C4-2B (cell line): ENCODE data around the gene TMPRSS2.

Source experiments
- H3K27ac ChIP-seq: fragments of 450-650 bp; 2 replicates; pipeline ENCODE4 v1.5.1; 2017
- CTCF ChIP-seq: fragments of 450-650 bp; conservative IDR thresholded peaks from 2 replicates; pipeline ENCODE4 v1.5.1; 2017; ENCODE audit warnings: mild to moderate bottlenecking
- ZFX ChIP-seq: fragments of 450-650 bp; IDR thresholded peaks from 2 replicates; pipeline ENCODE4 v1.6.1; 2017

The TMPRSS2 gene

DNA sequence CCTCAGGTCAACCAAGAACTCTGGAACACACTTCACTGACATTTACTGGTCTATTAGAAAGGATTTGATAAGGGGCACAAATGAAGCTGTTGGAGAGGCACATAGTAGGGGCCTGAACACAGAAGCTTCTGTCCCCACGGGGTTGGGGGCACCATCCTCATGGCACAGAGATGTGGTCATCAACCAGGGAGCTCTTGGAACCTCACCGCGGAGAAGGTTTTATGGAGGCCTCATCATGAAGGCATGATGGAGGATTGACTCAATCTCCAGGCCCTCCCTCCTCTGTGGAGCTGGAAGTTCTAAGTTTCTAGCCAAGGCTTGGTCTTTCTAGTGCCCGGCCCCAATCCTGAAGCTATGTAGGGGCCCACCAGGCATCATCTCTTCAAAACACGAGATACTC lies 58.3 kb downstream of the TMPRSS2 start:
- TF ChIP-seq ZFX (no peak), CTCF (no peak)
- H3K27ac ChIP-seq, result no peak overlapping the region

DNA sequence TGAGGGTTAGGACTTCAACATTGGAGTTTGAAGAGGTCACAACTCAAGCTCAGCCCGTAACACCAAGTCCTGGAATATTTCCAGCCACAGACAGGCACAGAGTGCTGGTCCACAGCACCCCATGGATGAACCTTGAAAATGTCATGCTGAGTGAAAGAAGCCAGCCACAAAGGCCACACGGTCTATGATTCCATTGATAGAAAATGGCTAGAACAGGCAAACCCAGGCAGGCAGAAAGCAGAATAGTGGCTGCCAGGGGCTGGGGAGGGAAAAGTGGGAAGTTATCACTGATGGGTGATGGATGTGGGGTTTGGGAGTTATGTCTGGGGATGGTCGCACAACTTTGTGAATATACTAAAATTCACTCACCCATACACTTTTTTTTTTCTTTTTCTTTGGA lies 60.6 kb downstream of the TMPRSS2 start:
- no peak for TF ChIP-seq ZFX
- H3K27ac ChIP-seq, result no peak overlapping the region

DNA sequence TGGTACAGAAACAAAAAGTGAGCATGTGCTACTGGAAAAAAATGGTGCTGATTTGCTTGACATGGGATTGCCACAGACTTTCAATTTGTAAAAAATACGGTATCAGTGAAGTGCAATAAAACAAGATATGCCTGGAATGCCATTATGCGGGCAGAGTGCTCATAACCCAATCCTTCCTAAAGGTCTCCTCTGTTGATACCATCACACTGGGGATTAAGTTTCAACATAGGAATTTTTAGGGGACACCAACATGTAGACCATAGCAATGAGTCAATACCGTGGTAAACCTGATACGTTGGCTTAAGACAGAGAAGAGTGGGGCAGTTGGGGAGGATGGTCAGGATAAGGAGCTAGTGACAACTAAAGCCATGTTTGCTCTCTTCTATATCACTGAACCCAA lies 61.4 kb downstream of the TMPRSS2 start:
- no peak for TF ChIP-seq CTCF
- no peak for TF ChIP-seq ZFX

GRCh38 chr21:41445465-41445862 lies 62.5 kb downstream of the TMPRSS2 start:
- TF ChIP-seq CTCF (no peak), ZFX (no peak)
- H3K27ac ChIP-seq, result no peak overlapping the region

More for the DNA sequence above, 61.4 kb downstream of the TMPRSS2 start:
- H3K27ac ChIP-seq, result no peak overlapping the region

- no peak for TF ChIP-seq CTCF
- TF ChIP-seq ZFX, result no peak
- H3K27ac ChIP-seq, result no peak overlapping the region
These were observed 63.1 kb downstream of the TMPRSS2 start for GRCh38 chr21:41444703-41445464.

DNA sequence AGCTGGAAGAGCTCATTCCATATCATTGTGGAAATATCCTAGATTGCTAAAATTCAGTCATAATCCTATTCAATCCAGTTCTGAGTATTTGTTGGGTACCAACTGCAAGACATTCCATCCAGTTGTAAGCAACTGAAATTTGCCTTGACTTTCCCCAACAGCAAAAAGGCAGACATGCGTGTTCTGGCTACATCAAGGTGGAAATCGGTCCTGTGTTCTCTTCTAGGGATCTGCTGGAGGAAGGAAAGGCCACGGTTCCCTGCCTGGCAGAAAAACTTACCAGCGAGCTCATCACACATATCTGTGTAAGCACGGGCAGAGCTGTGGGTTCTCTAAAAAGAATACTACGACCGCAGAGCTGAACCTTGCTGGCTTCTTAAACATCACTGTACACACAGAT lies 64.4 kb downstream of the TMPRSS2 start:
- H3K27ac ChIP-seq, result no peak overlapping the region
- TF ChIP-seq ZFX (no peak), CTCF (no peak)

- TF ChIP-seq ZFX, result no peak
- no peak for TF ChIP-seq CTCF
- no peak overlapping the region for H3K27ac ChIP-seq
These were observed 65.3 kb downstream of the TMPRSS2 start for GRCh38 chr21:41442481-41443186.
